ENCODE results near the gene TRIM9. TPM values are rescaled to one million over a fixed set of nuclear protein-coding genes. Genes with fewer than 3 reads are reported as not detected.
"Not testable (repeated sequence)": the region's sequence is repeated elsewhere in the genome, so short reads cannot be mapped to it uniquely, and the experiment has no call there.

TRIM9 gene
- polyA plus RNA-seq, 1 donor from 2014 or later: 0.09 TPM

DNA sequence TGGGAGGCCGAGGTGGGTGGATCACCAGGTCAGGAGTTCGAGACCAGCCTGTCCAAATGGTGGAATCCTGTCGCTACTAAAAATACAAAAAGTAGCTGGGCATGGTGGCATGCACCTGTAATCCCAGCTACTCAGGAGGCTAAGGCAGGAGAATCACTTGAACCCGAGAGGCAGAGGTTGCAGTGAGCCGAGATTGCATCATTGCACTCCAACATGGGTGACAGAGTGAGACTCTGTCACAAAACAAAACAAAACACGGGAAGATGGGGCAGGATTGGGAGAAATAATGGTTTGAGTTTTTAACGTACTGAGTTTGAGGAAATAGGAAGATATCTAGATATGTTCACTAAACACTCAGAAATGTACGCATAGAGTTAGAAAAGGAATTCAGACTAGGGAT is 153.3 kb downstream of the TRIM9 start:
- Mint-ChIP-seq H3K27me3 (peaks cover 30% of the 10 kb centered on the region), H3K4me1 (peaks cover 5 to 14% (median 9%) of the 10 kb centered on the region in 3 donors), H3K4me3 (peak overlapping the region in 1 of 4 donors; percentile 2)
- not testable (repeated sequence) for H3K27ac Mint-ChIP-seq, H3K36me3 Mint-ChIP-seq, H3K9me3 Mint-ChIP-seq

- H3K4me1 Mint-ChIP-seq: peaks cover 5 to 14% (median 9%) of the 10 kb centered on the region in 3 donors
- peaks cover 0 to 1% (median 0%) of the 10 kb centered on the region in 3 donors for H3K9me3 Mint-ChIP-seq
- H3K27me3 Mint-ChIP-seq: peaks cover 30% of the 10 kb centered on the region
- H3K27ac Mint-ChIP-seq: no peak overlapping the region
- peaks cover 1% of the 10 kb centered on the region for H3K36me3 Mint-ChIP-seq
- H3K4me3 Mint-ChIP-seq: no peak overlapping the region
Observed at GRCh38 chr14:50941151-50941550, 153.8 kb downstream of the TRIM9 start.

DNA sequence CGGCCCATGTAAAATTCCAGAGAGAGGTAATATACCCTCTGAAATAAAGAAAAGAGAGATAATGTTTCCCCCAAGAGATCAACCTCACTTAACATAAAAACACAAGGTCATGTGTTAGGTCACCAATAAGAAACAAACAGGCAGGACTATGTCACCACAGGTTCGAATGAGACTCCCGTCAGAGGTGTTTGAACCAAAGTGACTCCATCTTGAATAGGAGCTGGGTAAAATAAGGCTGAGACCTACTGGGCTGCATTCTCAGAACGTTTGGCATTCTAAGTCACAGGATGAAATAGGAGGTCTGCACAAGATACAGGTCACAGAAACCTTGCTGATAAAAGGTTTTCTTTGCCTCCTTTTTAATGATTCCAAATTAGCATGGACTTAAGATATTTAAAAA is 157.1 kb downstream of the TRIM9 start:
- Mint-ChIP-seq H3K27me3 (peaks cover 17% of the 10 kb centered on the region), H3K9me3 (peaks cover 0 to 1% (median 0%) of the 10 kb centered on the region in 3 donors), H3K4me3 (no peak overlapping the region), H3K27ac (no peak overlapping the region), H3K36me3 (peaks cover 3% of the 10 kb centered on the region), H3K4me1 (peaks cover 0 to 2% (median 0%) of the 10 kb centered on the region in 3 donors)

- no peak overlapping the region for H3K27ac Mint-ChIP-seq
- no peak overlapping the region for H3K4me3 Mint-ChIP-seq
- H3K36me3 Mint-ChIP-seq: peaks cover 3% of the 10 kb centered on the region
- H3K9me3 Mint-ChIP-seq: peaks cover 0 to 1% (median 0%) of the 10 kb centered on the region in 3 donors
- H3K27me3 Mint-ChIP-seq: peaks cover 16% of the 10 kb centered on the region
- H3K4me1 Mint-ChIP-seq: peaks cover 0 to 2% (median 0%) of the 10 kb centered on the region in 3 donors
Observed at GRCh38 chr14:50937325-50937724, 157.6 kb downstream of the TRIM9 start.

DNA sequence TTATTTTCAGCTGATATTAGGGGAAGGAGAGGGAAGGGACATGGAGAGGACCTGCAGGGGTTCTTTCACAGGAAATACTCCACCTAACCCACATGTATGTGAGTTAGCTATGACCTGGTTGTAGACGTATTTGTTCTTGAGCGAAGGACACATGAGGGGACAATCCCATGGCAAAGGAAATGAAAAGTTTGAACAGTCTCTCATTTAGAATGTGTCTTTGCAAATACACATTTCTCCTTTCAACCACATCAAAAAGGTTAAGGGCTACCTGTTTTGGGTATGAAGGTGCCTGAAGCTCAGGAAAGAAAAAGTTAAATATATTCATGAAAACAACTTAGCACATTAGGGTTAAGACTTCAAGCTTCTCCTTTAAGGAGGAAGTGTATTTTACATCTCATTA is 158.0 kb downstream of the TRIM9 start:
- H3K4me3 Mint-ChIP-seq: no peak overlapping the region
- no peak overlapping the region for H3K27ac Mint-ChIP-seq
- peaks cover 13% of the 10 kb centered on the region for H3K27me3 Mint-ChIP-seq
- H3K36me3 Mint-ChIP-seq: peaks cover 3% of the 10 kb centered on the region
- H3K4me1 Mint-ChIP-seq: peaks cover 0 to 2% (median 0%) of the 10 kb centered on the region in 3 donors
- H3K9me3 Mint-ChIP-seq: peaks cover 0 to 1% (median 0%) of the 10 kb centered on the region in 3 donors

- Mint-ChIP-seq H3K36me3 (peaks cover 3% of the 10 kb centered on the region), H3K4me3 (no peak overlapping the region)
Observed at GRCh38 chr14:50936016-50936340, 158.9 kb downstream of the TRIM9 start.

DNA sequence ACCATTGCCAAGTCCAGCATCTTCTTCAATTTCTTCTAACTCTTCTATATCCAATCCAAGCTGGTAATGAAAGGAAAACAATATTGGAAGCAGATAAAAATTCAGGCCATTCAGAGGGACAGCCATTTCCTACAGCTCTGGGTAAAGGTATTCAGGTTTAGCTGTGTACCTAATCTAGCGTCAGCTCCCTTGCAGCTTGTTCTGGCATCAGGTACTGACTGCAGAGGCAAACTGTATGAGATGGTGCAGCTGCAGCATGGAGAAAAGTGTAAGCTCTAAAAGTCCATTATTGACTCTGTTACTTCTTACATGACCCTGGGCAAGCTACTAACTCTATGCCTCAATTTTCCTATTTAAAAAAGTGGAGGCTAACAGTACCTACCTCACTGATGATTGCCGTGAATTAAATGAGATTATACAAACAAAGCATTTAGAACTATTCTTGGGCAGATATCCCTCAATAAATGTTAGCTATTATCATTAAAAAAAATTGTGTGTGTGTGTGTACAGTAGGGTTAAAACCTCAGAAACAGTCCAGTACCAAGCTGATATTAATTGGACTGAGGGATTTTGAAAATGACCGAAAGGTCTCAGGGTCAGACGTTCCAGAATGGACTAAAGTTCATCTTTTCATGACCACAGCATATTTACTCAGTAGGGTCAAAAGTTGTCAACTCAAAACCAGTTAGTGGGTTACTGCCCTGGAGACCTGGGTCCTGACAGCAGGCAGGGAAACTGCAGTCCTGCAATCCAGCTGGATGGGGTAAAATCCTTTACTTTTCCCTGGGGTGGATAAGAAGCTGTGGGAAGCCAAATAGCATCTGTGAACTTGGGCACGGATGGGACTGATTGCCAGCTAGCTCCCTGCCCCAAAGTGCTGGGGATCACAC is 159.5 kb downstream of the TRIM9 start:
- no peak overlapping the region for H3K4me3 Mint-ChIP-seq
- peaks cover 7% of the 10 kb centered on the region for H3K27me3 Mint-ChIP-seq
- H3K4me1 Mint-ChIP-seq: peaks cover 0 to 2% (median 0%) of the 10 kb centered on the region in 3 donors
- H3K9me3 Mint-ChIP-seq: no peaks in the 10 kb centered on the region
- H3K36me3 Mint-ChIP-seq: peaks cover 1% of the 10 kb centered on the region
- no peak overlapping the region for H3K27ac Mint-ChIP-seq

More at GRCh38 chr14:50936016-50936340, 158.9 kb downstream of the TRIM9 start:
- Mint-ChIP-seq H3K9me3 (peaks cover 0 to 1% (median 0%) of the 10 kb centered on the region in 3 donors), H3K27me3 (peaks cover 6% of the 10 kb centered on the region), H3K4me1 (peaks cover 0 to 2% (median 0%) of the 10 kb centered on the region in 3 donors), H3K27ac (no peak overlapping the region)

- peaks cover 0 to 2% (median 0%) of the 10 kb centered on the region in 3 donors for H3K4me1 Mint-ChIP-seq
- H3K4me3 Mint-ChIP-seq: no peak overlapping the region
- no peaks in the 10 kb centered on the region for H3K9me3 Mint-ChIP-seq
- peaks cover 1% of the 10 kb centered on the region for H3K36me3 Mint-ChIP-seq
- H3K27ac Mint-ChIP-seq: no peak overlapping the region
- H3K27me3 Mint-ChIP-seq: peaks cover 4% of the 10 kb centered on the region
Observed at GRCh38 chr14:50932592-50933495, 162.1 kb downstream of the TRIM9 start.

DNA sequence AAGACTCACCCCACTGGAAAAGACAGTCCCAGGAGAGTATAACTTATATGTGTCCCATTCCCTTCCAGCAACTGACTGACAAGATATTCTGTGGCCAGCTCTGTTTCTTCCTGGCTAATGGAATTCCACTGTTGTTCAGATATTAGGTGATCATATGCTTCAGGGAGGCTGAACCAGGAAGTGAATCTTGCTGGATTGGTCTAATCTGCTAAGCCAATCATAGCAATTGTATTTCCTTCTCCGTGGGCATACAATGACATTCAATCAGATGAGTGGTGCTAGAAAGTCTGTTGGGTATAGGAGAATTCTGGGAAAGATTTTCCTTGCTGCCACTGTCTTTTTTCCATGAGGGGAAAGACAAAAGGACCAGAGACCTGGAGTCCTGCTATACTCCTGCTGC is 162.7 kb downstream of the TRIM9 start:
- Mint-ChIP-seq H3K9me3 (no peaks in the 10 kb centered on the region), H3K36me3 (peaks cover 1% of the 10 kb centered on the region), H3K4me1 (peaks cover 0 to 2% (median 0%) of the 10 kb centered on the region in 3 donors), H3K27me3 (peaks cover 4% of the 10 kb centered on the region), H3K4me3 (no peak overlapping the region), H3K27ac (no peak overlapping the region)

DNA sequence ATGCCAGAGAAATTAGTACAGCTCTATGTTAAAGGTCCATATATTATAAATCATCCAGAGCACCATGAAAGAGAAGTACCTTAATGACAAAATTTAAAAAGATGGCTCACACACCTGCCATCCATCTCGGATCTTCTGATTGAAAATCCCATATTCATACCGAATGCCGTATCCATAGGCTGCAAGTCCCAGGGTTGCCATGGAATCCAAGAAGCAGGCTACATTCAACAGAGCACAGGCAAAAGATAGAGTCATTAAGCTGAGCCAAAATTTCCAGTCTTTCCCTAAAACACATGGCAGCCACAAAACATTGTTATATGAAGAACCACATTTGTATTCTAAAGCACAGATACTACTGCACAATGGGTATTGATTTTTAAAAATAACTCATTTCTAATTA is 163.3 kb downstream of the TRIM9 start:
- no peaks in the 10 kb centered on the region for H3K9me3 Mint-ChIP-seq
- no peak overlapping the region for H3K4me3 Mint-ChIP-seq
- no peak overlapping the region for H3K27ac Mint-ChIP-seq

DNA sequence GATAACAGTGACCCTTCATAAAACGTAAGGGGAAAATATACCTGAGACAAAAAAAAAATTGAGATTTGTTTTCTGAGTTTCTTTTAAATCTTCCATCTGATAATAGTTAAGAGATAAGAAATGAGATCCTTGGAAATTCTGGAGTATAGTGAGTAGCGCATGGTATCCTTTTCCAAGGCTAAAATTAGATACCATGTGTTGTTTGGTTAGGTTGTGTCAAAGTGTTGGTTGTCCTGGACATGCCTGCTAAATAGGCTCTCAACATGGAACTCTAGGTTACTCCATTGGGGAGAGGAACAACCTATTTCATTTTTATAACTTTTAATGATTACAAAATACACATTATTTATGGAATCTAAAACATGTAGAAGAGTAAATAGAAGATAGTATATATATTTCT is 165.4 kb downstream of the TRIM9 start:
- Mint-ChIP-seq H3K4me3 (no peak overlapping the region), H3K9me3 (no peaks in the 10 kb centered on the region), H3K27ac (no peak overlapping the region), H3K4me1 (no peaks in the 10 kb centered on the region), H3K27me3 (peaks cover 3% of the 10 kb centered on the region), H3K36me3 (peaks cover under 1% of the 10 kb centered on the region)

More for the DNA sequence above, 163.3 kb downstream of the TRIM9 start:
- Mint-ChIP-seq H3K27me3 (peaks cover 4% of the 10 kb centered on the region), H3K36me3 (peaks cover 1% of the 10 kb centered on the region), H3K4me1 (no peaks in the 10 kb centered on the region)

DNA sequence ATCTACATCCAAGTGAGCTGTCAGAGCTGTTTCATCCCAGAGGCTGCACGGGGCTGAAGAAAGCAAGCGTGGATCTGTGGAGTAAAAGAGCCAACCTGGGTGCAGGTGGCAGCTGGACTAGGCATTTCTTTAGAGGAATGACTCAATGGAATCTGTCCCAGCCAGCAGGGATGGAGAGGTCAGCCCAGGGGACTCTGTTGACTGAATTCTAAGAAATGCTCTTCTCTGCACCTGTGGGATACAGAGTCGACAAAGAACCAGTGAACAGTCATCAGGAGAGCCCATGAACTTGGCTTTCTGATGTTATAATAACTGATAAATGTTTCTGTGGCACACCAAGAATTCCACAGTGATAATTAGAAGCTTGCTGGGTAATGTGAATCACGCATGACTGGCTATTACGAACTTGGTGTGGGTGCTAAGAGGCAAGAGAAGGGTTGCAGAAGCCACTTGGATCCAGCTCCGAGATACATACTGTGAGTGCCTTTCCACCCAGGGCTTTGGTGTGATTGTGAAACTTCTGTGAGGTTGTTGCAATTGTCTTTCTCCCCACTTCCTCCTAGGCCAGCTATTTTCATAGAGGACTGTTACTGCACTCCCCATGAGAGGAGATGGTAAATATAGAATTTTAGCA is 166.8 kb downstream of the TRIM9 start:
- H3K36me3 Mint-ChIP-seq: no peaks in the 10 kb centered on the region
- H3K4me1 Mint-ChIP-seq: no peaks in the 10 kb centered on the region
- H3K4me3 Mint-ChIP-seq: no peak overlapping the region
- H3K27me3 Mint-ChIP-seq: peaks cover 3% of the 10 kb centered on the region
- H3K27ac Mint-ChIP-seq: no peak overlapping the region
- H3K9me3 Mint-ChIP-seq: no peaks in the 10 kb centered on the region

GRCh38 chr14:50926851-50927386 is 168.0 kb downstream of the TRIM9 start:
- Mint-ChIP-seq H3K4me1 (no peaks in the 10 kb centered on the region), H3K4me3 (no peak overlapping the region), H3K9me3 (no peaks in the 10 kb centered on the region), H3K27ac (no peak overlapping the region), H3K36me3 (peaks cover 1% of the 10 kb centered on the region), H3K27me3 (peaks cover 3% of the 10 kb centered on the region)
